ENCODE measurements around the gene HPSE2.

GRCh38 chr10:98832738-98833137 is 402.9 kb downstream of the HPSE2 start:
- TF ChIP-seq EZH2phosphoT487 (IDR thresholded peaks at IDR 0.05; ENCODE audit: insufficient read depth, low read depth) (no peak), EZH2 (IDR thresholded peaks at IDR 0.05; ENCODE audit: insufficient read depth, poor library complexity, severe bottlenecking) (no peak)

Data from GM23248 (cell line).